ENCODE results near the gene GPR137B.

GPR137B gene

DNA sequence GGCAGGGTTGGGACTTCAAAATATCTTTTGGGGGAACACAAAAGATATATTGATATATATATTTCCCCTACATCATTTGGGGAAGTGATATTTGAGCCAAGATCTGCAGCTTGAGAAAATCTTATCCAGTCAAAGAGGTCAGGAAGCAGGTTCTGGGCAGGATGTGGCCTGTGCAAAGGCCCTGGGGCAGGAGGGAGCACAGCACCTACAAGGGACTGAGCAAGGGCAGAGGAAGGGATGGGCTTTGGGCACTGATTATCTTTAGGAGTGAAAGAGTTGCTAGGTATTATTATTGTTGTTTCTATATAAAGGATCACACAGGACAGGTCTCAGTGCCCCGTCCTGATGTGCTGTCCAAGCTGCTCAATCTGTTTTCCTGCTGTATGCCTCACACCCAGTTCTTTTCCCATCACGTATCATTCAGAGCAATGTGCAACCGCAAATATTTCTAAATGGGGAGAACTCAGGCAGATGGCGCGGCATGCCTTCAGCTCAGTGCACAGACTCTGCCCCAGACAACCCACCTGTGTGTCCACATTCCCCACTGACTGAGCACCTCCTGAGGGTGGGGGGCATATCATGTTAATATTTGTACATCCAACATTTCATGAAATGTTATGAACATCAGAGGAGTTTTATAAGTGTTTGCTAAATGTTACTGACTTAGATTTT, 28.1 kb upstream of the GPR137B start:
- DNase-seq (ENCODE audit: low read depth): no peak

DNA sequence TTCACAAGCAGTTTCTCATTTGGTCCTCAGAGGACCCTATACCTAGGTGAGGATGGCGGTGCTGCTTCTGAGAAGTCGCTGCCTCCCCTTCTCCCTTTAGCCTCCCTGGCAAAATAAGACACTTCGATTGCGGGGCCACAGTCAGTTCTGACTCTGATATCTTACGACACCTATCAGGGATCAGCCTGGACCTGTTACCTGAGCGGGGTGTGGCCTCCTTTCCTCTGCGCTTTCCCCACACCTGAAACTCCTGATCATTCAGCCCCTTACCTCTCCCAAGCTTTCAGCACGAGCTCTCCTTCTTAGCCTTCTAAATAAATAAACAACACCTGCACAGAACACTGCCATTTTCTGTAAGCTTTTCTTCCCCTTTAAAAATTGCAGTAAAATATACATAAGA, 24.6 kb upstream of the GPR137B start:
- DNase-seq (ENCODE audit: low read depth): no peak

DNA sequence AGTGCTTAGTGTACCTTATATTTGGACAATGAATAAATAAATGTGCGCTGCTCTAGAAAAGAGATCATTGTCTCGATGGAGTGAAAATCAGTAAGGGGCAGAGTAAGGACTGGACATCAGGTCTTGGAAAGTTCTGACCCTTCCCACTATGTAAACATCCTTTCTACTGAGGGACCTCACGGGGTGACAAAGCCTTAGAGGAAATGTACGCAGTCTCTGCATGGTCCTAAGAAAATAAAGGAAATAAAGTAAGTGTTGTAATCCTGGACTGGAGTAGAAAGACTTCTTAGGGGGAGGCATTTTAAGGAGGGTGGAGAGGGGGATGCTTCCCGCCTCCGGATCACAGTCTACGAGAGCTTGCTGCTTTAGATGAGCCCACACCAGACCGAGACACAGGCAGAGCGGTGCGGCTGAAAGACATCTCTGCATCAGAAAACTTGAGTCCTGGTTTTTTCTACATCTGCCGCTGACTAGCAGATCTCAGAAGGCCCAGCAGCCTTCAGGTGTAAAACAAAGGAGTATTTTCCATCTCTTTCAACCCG, 22.3 kb upstream of the GPR137B start:
- no peak for DNase-seq (ENCODE audit: low read depth)

DNA sequence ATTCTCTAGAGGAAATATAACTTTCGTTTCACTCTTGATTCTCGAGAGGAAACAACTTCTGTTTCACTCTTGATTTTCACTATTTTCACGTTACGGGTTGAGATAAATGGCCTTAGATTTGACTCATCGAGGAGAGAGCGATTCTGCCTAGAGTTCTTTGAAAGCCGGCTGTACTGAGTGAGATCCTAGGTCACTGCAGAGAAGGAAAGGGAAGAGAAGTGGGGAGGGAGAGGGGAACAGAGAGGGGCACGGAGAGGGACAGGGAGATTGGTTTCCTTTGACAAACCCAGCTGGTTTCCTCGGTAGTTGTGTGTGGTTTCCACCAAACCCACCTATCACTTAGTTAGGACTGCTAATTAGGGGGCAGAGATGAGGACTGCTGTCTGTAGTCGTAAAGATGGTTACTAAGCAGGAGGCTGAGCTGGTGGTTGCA, 21.6 kb upstream of the GPR137B start:
- no peak for DNase-seq (ENCODE audit: low read depth)

DNA sequence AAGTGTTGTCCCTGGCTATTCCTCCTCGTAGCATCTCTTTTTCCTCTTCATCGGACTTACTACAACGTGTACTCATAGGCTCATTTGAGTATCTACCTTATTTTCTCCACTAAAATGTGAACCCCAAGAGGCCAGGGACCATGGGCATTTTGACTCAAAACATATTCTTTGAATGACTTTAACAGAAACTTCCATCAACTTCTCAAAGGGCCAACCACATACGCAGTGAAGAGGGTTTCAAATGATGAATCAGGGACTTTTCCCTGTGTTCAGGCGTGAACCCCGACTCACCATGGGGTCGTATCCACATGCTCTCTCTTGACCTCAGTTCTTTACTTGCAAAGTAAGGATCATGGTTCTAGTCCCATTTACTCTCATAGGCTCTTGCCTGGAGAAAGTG, 20.2 kb upstream of the GPR137B start:
- DNase-seq (ENCODE audit: low read depth): no peak

DNA sequence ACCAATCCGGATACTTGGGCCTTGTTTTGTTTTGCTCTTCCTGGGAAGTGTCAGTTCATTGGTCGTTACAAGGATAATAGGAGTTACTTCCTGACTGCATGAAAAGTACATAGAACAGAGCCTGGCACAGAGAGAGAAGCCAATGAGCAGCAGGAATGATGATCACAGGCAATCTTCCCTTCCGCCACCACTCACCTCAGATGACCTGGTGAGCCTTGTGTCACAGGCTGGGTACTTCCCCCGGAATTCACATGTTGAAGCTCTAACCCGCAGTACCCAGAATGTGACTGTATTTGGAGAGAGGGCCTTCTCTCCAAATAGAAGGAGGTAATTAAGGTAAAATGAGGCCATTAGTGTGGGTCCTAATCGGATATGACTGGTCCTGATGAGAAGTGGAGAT, 18.8 kb upstream of the GPR137B start:
- DNase-seq (ENCODE audit: low read depth): no peak

DNA sequence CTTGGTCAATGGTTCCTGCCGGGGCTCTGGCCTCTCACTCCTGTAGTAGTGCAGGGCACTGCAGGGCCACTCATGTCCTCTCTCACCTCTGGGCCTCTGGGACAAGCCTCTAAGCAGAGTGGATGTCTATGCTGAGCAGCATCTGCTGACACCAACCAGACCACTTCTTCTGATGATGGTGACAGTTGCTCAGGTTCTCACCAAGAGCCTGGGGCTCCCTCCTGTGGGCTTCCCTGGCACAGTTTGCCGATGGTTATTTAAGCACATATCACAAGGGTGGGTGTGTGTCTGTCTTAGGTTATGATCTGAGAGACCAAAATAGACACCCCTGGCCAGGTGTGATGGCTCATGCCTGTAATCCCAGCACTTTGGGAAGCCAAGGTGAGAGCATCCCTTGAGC, 17.4 kb upstream of the GPR137B start:
- no peak for DNase-seq (ENCODE audit: low read depth)

DNA sequence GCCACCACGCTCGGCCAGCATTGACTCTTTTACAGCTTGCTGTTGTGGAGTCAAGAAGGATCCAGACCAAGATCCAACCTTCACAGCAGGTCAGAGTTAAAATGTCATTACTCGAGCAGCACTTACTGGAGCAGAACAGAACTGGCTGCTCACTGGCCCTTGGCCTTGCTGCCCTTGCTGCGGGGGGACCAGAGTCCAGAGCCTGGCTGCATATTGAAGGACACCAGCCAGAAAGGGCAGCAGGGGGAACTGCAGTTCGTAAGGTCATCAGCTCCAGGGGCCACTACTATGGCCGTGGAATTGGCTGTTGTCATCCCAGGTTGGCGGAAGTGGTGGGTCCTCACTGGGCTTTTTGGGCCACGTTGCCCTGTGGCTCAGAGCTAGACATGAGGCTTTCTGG, 15.3 kb upstream of the GPR137B start:
- no peak for DNase-seq (ENCODE audit: low read depth)

DNA sequence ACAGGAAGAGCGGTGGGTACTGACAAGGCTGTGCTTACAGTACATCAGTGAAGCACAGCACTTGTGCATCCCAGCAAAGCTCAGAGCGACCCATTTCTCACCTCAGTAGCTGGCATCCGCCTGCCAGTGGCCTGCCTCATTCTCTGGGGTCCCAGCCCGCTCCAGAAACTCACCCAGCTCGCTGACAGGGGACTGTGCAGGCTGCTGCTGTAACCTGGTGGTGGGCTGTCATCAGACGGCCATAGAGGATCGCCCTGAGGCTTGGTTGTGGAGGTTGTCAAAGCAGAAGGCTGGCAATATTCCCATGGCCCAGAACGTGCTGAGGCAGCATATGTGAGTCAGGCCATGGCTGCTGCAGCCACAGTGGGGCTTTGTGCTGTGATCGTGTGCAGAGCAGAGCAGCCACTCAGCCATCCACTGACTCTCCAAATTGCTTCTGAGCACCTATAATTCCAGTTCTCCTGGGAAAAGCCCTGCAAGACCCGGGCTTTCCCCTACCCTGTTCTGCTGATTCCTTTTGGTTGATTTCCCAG, 13.6 kb upstream of the GPR137B start:
- DNase-seq (ENCODE audit: low read depth): no peak

DNA sequence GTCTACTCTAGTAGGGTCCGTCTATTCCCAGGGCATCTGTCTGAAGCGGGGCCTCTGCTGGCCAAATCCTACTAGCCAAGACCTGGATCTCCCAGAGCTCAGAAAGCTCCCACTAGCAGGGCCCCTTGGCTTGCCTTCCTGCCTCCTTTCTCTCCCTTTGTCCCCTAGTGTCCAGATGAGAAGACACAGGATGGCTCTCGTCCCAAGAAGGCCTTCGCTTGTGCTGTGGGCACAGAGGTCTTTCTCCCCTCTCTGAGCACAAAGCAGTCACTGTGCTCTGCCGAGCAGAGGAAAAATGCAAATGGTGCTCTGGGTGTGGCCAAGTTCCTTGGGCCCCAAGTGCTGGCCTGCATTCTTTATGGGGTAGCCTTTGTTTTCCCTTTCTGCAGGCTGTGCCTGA, 13.0 kb upstream of the GPR137B start:
- no peak for DNase-seq (ENCODE audit: low read depth)

DNA sequence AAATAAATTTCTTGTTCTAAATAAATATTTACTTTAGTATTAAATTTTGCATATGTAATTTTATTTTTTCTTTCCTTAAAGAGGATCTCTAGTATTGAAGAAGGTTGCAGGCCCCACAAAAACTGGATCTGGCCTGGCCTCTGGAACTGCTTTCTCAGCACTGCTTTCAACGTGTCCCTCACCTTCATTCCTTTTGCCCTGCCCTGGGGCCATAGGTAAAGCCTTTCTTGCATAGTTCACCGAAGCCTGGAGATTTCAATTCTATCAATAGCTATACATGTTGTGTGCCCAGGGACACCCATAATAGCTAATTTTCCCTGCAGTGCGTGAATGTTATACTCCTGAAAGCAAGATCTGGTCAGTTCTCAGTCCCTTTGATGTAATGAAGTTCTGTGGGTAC, 12.0 kb upstream of the GPR137B start:
- no peak for DNase-seq (ENCODE audit: low read depth)

DNA sequence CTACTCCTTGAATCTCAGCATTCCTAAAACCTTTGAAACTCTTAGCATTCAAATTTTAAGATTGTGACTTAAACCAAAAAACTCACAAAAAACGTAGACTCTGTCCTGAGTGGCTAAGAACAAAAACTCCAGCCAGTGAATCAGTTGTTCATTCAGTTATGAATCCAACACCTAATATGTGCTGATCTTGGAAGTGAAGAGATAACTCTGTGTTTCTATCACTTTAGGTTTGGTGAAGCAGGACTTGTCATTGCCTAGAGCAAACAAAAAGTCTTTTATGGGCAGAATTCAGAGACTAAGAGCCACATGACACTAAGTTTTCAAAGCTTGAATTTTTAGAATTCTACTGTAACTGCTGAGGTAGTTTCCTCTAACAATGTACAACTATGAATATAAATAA, 10.4 kb upstream of the GPR137B start:
- no peak for DNase-seq (ENCODE audit: low read depth)

DNA sequence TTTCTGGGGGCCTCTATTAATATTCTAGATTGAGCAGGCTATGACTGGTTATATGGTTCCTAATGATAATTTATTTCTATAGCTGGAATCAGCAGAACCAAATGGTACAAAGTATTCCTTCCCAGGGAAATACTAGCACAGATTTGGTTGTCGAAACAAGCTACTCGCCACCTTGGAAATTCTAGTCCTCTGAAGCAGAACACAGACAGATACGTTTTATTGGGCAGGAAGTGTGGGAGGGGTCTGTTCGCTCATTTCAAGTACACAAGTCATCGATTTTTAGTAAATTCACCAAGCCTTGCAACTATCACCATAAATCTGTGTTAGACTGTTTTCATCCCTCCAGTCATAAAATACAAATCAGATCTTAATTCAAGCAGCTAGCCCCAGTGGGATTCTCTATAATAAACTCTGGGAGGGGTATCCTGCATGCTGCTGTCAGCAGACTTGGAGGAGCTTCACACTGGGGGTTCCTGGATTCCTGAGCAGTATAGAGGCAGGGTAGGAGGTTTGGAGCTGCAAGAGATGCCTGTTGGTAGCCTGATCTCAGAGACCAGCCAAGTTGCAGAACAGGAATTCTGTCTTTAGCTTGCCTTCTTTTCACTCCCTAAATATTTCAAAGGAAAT, 9.8 kb upstream of the GPR137B start:
- no peak for DNase-seq (ENCODE audit: low read depth)

DNA sequence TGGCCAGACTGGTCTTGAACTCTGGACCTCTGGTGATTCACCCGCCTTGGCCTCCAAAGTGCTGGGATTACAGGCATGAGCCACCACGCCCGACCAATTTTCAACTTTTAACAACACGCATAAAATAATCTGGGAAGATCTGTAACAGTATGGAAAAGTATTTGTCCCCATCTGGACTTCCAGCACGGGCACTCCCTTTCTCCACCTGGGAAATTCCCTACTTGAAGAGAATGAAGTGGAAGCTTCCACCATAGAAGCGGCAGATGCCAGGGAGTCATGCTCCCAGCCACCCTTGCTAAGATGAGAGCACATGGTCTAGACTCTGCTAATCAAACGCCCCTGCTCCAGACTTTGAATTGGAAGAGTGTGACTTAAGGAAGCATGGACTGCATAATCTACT, 9.0 kb upstream of the GPR137B start:
- no peak for DNase-seq (ENCODE audit: low read depth)

DNA sequence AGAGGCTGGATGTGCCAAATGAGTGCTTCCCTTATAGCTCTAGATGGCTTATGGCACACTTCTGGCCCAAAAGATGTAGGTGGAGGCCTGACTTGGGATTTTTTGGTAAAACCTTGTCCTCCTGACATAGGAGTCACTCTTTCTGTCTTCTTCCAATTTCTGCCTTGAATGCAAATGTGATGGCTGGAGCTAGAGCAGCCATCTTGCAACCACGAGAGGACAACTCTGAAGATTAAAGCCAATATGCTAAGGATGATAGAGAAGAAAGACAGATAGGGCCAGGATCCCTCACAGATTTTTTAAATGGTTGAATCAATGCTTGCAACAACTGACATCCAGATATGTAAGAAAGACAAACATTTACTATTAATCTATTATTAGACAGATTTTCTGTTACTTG, 8.5 kb upstream of the GPR137B start:
- no peak for DNase-seq (ENCODE audit: low read depth)

DNA sequence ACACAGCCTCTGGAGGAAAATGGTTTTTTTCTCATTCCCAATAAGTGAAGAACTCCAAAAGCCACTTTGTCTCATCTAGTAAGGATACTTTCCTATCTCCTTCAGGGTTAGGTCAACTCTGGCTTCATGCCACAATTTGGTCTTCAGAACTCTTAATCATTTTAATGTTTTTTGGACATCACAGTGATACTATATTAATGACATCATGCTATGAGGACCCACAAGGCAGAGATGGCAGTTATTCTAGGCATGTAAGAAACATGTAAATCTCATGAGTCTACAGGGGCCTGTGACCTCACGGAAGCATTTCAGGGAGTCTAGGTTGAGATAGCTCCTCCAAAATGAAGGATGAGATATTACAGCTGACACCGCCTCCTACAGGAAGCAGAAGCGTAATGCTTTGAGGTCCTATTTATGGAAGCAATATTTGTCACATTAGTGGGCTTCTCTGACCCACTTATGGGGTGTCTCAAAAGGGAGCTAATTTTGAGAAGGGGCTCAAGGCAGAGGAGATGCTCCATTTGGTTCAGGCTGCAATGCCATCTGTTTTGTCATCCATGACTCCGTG, 5.0 kb upstream of the GPR137B start:
- DNase-seq (ENCODE audit: low read depth): no peak

DNA sequence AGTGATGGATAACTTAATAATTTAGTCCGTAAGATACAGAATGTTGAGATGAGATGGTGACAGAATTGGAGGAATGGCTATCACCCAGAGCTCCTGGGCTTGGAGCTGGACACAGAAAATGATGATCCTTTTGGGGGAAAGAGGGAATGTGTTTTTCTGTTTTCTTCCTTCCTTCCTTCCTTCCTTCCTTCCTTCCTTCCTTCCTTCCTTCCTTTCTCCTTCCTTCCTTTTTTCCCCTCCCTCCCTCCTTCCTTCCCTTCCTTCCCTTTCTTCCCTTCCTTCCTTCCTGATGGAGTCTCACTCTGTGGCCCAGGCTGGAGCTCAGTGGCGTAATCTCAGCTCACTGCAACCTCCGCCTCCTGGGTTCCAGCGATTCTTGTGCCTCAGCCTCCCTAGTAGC, 2.8 kb upstream of the GPR137B start:
- no peak for DNase-seq (ENCODE audit: low read depth)

DNA sequence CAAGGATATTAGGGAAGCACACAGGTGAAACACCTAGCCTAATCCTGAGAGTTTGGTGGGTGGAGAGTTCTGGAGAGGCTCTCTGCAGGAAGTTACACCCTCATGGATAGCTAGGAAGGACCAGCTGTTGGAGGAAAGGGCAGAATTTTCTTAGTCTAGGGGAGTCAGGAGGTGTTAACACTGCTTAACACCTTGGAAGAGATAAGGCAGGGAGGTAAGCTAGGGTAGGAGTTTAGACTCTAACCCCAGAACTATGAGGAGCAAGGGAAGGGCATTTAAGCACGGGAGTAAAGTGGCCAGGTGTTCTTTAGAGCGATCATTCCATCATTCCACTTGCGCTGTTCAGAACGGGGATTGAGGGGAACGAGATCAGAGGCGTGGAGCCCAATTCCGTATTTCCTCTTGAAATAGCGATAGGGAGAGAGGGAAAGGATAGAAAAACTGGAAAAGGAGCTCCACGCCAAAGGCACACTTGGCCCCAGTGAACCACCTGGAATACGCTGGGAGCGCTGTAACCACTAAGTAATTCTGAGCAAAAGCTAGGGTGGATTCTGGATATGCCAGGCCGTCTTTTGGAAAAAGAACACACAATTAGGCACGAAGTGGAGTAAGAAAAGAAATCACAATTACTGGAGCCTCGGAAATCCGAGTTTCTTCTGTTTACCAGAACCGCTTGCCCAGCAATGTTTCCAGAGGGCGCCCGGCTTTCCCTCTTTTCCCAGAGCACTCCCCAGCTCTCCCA, 1.5 kb upstream of the GPR137B start:
- DNase-seq (ENCODE audit: low read depth): no peak

DNA sequence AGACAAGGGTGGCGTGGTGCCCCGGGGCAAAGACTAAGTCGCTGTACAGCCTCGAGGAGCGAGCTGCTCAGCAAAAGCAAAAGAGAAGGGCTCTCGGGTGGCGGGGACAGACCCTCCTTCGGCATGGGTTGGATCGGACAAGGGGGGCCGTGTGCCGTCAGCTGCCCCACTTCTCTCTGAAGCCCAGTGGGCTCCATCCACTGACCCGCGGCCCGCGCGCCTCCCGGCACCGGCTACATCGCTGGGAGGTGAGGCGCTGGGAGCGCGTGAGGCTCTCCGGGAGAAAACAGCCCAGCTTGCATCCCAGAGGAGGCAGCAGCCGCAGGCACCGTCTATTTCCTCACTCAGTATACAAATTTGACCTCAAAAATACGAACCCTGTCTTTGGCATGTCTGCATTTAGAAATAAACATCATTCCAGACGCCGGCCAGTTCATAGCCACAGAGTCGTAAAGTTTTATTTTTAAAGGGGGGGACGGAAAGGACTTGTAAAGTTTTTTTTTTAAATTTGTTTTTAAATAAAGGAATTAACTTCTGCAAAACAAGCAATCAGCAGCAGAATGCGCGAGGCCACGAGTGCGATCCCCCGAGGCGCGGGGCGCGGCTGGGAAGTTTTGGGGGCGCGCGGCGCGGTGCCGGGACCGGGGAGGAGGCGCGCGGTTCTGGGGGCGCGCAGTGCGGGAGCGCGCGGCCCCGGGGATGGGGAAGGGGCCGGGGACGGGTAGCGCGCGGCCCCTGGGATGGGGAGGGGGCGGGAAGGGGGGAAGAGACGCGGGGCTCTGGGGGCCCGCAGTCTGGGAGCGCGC, 689 bp upstream of the GPR137B start:
- peak; percentile 77 for DNase-seq (ENCODE audit: low read depth)

DNA sequence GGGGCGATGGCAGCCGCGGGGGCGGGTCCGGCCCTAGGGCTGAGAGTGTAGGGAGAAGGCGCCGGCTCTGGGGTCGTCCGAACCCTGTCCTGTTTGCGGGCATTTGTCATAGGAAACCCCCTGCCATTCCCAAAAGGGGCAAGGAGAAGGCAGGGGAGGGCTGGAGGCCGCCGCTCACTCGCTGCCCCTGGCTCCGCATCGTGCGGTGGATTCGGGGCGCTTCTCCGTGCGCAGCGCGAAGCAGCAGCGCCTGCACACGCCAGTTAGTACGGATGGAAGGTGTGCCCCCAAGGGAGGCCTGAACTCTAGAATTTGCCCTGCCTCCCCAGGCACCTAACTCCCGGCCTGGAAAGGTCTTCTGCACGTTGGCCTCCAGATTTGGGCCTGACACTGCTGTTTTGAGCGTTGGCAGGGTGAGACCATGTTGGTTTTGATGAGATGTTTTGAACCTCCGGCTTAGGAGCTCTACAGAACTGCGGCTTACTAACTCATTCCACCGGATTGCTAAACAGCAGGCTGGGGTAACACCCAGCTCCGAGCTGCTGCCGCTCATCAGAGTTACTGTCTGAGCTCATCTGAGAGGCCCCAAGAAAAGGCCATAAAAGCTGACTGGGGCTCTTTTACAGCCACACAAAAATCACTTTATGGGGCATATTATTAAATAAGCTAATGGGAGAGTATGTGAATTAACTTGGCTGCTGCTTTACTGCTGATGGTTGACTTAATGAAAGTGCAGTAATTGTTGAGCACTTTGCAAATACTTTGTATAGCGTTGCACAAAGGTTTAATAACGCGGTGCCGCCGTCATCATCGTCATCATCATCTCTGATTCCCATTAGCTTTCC, 987 bp downstream of the GPR137B start:
- peak; percentile 73 for DNase-seq (ENCODE audit: low read depth)

DNA sequence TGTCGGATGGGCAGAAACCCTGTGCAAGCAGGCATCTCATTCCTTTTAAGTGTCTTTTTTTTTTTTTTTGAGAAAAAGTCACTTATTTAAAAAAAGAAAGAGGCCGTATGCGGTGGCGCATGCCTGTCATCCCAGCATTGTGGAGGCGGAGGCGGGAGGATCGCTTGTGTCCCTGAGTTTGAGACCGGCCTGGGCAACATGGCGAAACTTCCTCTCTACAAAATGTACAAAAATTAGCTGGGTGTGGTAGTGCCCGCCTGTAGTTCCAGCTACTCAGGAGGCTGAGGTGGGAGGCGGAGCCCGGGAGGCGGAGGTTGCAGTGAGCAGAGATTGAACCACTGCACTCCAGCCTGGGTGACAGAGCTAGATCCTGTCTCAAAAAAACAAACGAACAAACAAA, 1.7 kb downstream of the GPR137B start:
- DNase-seq (ENCODE audit: low read depth): no peak

Measured in EH (cell line).